GM21381 (cell line): ENCODE results near the gene SIM1.
A peak's percentile ranks its signal among the peaks of the same experiment; 100 is the strongest.

Experiments used
- ATAC-seq: cut with Tn5 transposase; IDR thresholded peaks from one replicate; pipeline ENCODE4 v1.9.1; 2021; ENCODE audit warnings: mild to moderate bottlenecking, moderate library complexity; ENCODE audit not compliant: unreplicated experiment

The SIM1 gene

GRCh38 chr6:100464903-100465700 lies at the start of gene SIM1:
TSS of gene SIM1 (minus strand) at chr6:100464921. CDS start at chr6:100463468, 1,453 bp downstream.
- ATAC-seq: peak; percentile 78

GRCh38 chr6:100512203-100512862 lies 47.6 kb upstream of the SIM1 start:
- ATAC-seq: no peak

GRCh38 chr6:100509101-100509500 lies 44.4 kb upstream of the SIM1 start:
- no peak for ATAC-seq

GRCh38 chr6:100506651-100507050 lies 41.9 kb upstream of the SIM1 start:
- no peak for ATAC-seq

GRCh38 chr6:100504786-100505737 lies 40.3 kb upstream of the SIM1 start:
- ATAC-seq: no peak

GRCh38 chr6:100503043-100503705 lies 38.5 kb upstream of the SIM1 start:
- ATAC-seq: no peak

- ATAC-seq: no peak
Observed at GRCh38 chr6:100493206-100493888, 28.6 kb upstream of the SIM1 start.

GRCh38 chr6:100491952-100492670 lies 27.4 kb upstream of the SIM1 start:
- no peak for ATAC-seq

- ATAC-seq: no peak
Observed at GRCh38 chr6:100490065-100490464, 25.3 kb upstream of the SIM1 start.

GRCh38 chr6:100488244-100488643 lies 23.5 kb upstream of the SIM1 start:
- ATAC-seq: no peak

GRCh38 chr6:100487638-100488037 lies 22.9 kb upstream of the SIM1 start:
- no peak for ATAC-seq

- ATAC-seq: no peak
Observed at GRCh38 chr6:100485268-100485667, 20.5 kb upstream of the SIM1 start.

- no peak for ATAC-seq
Observed at GRCh38 chr6:100484474-100484873, 19.8 kb upstream of the SIM1 start.

- no peak for ATAC-seq
Observed at GRCh38 chr6:100482698-100483097, 18.0 kb upstream of the SIM1 start.

- ATAC-seq: peak; percentile 54
Observed at GRCh38 chr6:100479179-100480035, 14.7 kb upstream of the SIM1 start.

GRCh38 chr6:100475554-100476320 lies 11.0 kb upstream of the SIM1 start:
- peak; percentile 75 for ATAC-seq

- ATAC-seq: no peak
Observed at GRCh38 chr6:100473182-100473581, 8.5 kb upstream of the SIM1 start.

- ATAC-seq: peak; percentile 86
Observed at GRCh38 chr6:100472674-100473073, 8.0 kb upstream of the SIM1 start.
